ENCODE results near the gene FDX2. TPM values are rescaled to one million over a fixed set of nuclear protein-coding genes. Genes with fewer than 3 reads are reported as not detected.

Gene FDX2
- total RNA-seq, 1 experiment from 2014 or later: 21.0 TPM

- no peak for TF ChIP-seq TCF7L2 (IDR thresholded peaks at IDR 0.05; ENCODE audit: borderline replicate concordance, extremely low read depth, insufficient read depth, insufficient read length)
- TF ChIP-seq CEBPB (IDR thresholded peaks at IDR 0.05; ENCODE audit: low read depth): no peak
- TF ChIP-seq ZFX (IDR thresholded peaks at IDR 0.05): peak; percentile 5; the same call in 1 of the 2 replicates
- TF ChIP-seq MAX (IDR thresholded peaks at IDR 0.05): peak; percentile 89
- peak; percentile 56 for TF ChIP-seq POLR2AphosphoS5 (IDR thresholded peaks at IDR 0.05; ENCODE audit: low read depth, low read length)
- TF ChIP-seq ZNF274 (IDR thresholded peaks at IDR 0.05; ENCODE audit: low read depth, low read length): no peak
- TF ChIP-seq SP1 (IDR thresholded peaks at IDR 0.05; ENCODE audit: low read depth): no peak
- TF ChIP-seq, protein P1, sequence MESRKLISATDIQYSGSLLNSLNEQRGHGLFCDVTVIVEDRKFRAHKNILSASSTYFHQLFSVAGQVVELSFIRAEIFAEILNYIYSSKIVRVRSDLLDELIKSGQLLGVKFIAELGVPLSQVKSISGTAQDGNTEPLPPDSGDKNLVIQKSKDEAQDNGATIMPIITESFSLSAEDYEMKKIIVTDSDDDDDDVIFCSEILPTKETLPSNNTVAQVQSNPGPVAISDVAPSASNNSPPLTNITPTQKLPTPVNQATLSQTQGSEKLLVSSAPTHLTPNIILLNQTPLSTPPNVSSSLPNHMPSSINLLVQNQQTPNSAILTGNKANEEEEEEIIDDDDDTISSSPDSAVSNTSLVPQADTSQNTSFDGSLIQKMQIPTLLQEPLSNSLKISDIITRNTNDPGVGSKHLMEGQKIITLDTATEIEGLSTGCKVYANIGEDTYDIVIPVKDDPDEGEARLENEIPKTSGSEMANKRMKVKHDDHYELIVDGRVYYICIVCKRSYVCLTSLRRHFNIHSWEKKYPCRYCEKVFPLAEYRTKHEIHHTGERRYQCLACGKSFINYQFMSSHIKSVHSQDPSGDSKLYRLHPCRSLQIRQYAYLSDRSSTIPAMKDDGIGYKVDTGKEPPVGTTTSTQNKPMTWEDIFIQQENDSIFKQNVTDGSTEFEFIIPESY (IDR thresholded peaks at IDR 0.05; ENCODE audit: extremely low read depth, insufficient replicate concordance, low read length): no peak
- TF ChIP-seq EZH2 (IDR thresholded peaks at IDR 0.05): no peak
- no peak for TF ChIP-seq EGR1 (IDR thresholded peaks at IDR 0.05; ENCODE audit: low read depth)
- TF ChIP-seq RAD21 (IDR thresholded peaks at IDR 0.05; ENCODE audit: low read depth): no peak
- Histone ChIP-seq H3K79me2 (ENCODE audit: insufficient read depth, low read length) (no peaks in the 10 kb centered on the region), H3K27me3 (ENCODE audit: insufficient read depth, low read length) (no peaks in the 10 kb centered on the region), H3K4me3 (replicated peaks in 1 of 2; ENCODE audit: low read depth in 1 of 2, low read length in 2 of 2) (peak within 1 kb of the TSS; percentile 33 to 49), H3K4me2 (ENCODE audit: low read length) (peak within 1 kb of the TSS; percentile 79), H4K20me1 (ENCODE audit: insufficient read depth) (no peaks in the 10 kb centered on the region), H3K27ac (ENCODE audit: low read depth, low read length) (peak within 1 kb of the TSS; percentile 28; the same call in 1 of the 2 replicates), H3K9me2 (ENCODE audit: insufficient read depth) (no peaks in the 10 kb centered on the region), H3K9ac (ENCODE audit: low read length) (peak within 1 kb of the TSS; percentile 50), H2AFZ (ENCODE audit: low read depth, low read length, poor library complexity, severe bottlenecking) (peak within 1 kb of the TSS; percentile 85), H3K36me3 (ENCODE audit: control insufficient read depth in 1 of 2, insufficient read depth in 2 of 2, low read length in 2 of 2) (peaks cover 0 to 4% of the 10 kb centered on the region in 2 experiments; a peak in 2 of 4 replicates), H3K4me1 (ENCODE audit: control insufficient read depth in 1 of 2, insufficient read depth in 2 of 2, low read length in 2 of 2) (peaks cover 7 to 22% of the 10 kb centered on the region in 2 experiments; a peak in 3 of 4 replicates), H3K9me3 (ENCODE audit: control insufficient read depth in 1 of 2, insufficient read depth in 1 of 2, low read depth in 1 of 2, low read length in 2 of 2) (no peaks in the 10 kb centered on the region)
- no peak for DNase-seq (ENCODE audit: low read depth, low spot score)
- ATAC-seq: peak; percentile 59
- intact Hi-C loops (cut with micrococcal nuclease): no loop called here
- ChIA-PET POLR2A (no interaction called here), RAD21 (ENCODE audit: low non-redundant PET in 1 of 2, low total read pairs in 2 of 2, uncharacterized antibody in 2 of 2, unreplicated experiment in 2 of 2) (interaction anchor here (0.6 to 3.2 kb wide), 8 partner anchors 11 to 120 kb away, joined by 3 to 31 read pairs (median 4); partner anchors contain the start of genes ICAM5 (in 1 of the 2) and TYK2 (in 1 of the 2)), CTCF (interaction anchor here (0.8 to 7.2 kb wide), 5 partner anchors 9 to 121 kb away, joined by 3 to 131 read pairs (median 5); partner anchors contain the start of gene RAVER1)
- BruUV-seq (replicated peaks): TSS peak; percentile 73
Observed at GRCh38 chr19:10270616-10271394, 45.0 kb downstream of the FDX2 start, which contains the start of gene ICAM1. TSS of gene ICAM1 (plus strand) at chr19:10271120. CDS start at chr19:10271160, 40 bp downstream.
